ENCODE results near the gene MBTD1.

DNA sequence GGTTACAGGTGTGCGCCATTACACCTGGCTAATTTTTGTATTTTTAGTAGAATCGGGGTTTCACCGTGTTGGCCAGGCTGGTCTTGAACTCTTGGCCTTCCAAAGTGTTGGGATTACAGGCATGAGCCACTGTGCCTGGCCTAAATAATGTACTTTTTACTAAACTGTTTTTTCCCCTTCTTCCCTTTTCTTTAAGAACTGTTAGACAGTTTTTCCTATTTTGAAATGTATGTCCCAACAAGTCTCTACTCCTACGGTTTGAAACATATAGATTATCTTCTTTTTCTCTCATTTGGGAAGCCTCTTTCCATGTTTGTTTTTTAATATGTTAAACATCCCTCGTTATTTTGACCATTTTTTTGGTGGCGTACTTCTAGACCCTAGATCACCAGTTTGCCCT is 10.1 kb upstream of the MBTD1 start:
- TF ChIP-seq CTCF (IDR thresholded peaks at IDR 0.05 in 8 of 11, conservative IDR thresholded peaks at IDR 0.05 in 3 of 11) (no peak), POLR2A (IDR thresholded peaks at IDR 0.05) (no peak)

All from spleen (tissue), 7 donors.